IPS DF 6.9 (cell line): ENCODE data around the gene ZNHIT3.

Source experiments
- DNase-seq: peaks from one replicate; pipeline ENCODE4 v3.0.0-alpha.2; 2013; ENCODE audit warnings: low read depth, low spot score
- H3K27ac ChIP-seq: one replicate; pipeline ENCODE4 v1.5.1; 2013; ENCODE audit warnings: low read length, control low read depth
- H3K27me3 ChIP-seq: 2 replicates; pipeline ENCODE4 v1.6.1; 2013; ENCODE audit warnings: mild to moderate bottlenecking, low read length; ENCODE audit not compliant: control insufficient read depth, insufficient read depth
- H3K36me3 ChIP-seq: 2 replicates; pipeline ENCODE4 v1.6.1; 2013; ENCODE audit warnings: low read length; ENCODE audit not compliant: control insufficient read depth, insufficient read depth
- H3K4me1 ChIP-seq: 2 replicates; pipeline ENCODE4 v1.6.1; 2013; ENCODE audit warnings: low read length; ENCODE audit not compliant: control insufficient read depth, insufficient read depth
- H3K4me3 ChIP-seq: 2 replicates; pipeline ENCODE4 v1.5.1; 2013; ENCODE audit warnings: mild to moderate bottlenecking, low read length
- H3K9me3 ChIP-seq: 2 replicates; pipeline ENCODE4 v1.6.1; 2013; ENCODE audit warnings: low read length, inconsistent platforms; ENCODE audit not compliant: control insufficient read depth, insufficient read depth
- WGBS: extraction: QIAGEN DNeasy Blood & Tissue Kit; methylation state at CpG from one replicate; pipeline ENCODE4 v1.1.7; 2013; ENCODE audit warnings: mixed read lengths, missing lambda C conversion rate; ENCODE audit not compliant: insufficient read length, insufficient coverage; 5-methylcytosine and 5-hydroxymethylcytosine counted together

ZNHIT3 gene

GRCh38 chr17:36510636-36511035, 24.2 kb downstream of the ZNHIT3 start:
- Histone ChIP-seq H3K4me3 (no peak overlapping the region), H3K27me3 (no peaks in the 10 kb centered on the region), H3K36me3 (peaks cover 58% of the 10 kb centered on the region), H3K9me3 (no peaks in the 10 kb centered on the region), H3K4me1 (no peaks in the 10 kb centered on the region), H3K27ac (no peak overlapping the region)
- DNase-seq, result no peak
- no CpG with 5 or more reads among the region's 14 CpGs for WGBS

- H3K27ac ChIP-seq, result no peak overlapping the region
- no CpG with 5 or more reads among the region's 6 CpGs for WGBS
- no peak for DNase-seq
- no peaks in the 10 kb centered on the region for H3K27me3 ChIP-seq
- H3K9me3 ChIP-seq, result no peaks in the 10 kb centered on the region
- H3K36me3 ChIP-seq, result peaks cover 52% of the 10 kb centered on the region
- H3K4me1 ChIP-seq, result no peaks in the 10 kb centered on the region
- no peak overlapping the region for H3K4me3 ChIP-seq
Observed at GRCh38 chr17:36511216-36511615, 24.7 kb downstream of the ZNHIT3 start.

- no peaks in the 10 kb centered on the region for H3K4me1 ChIP-seq
- no peak overlapping the region for H3K4me3 ChIP-seq
- whole genome bisulfite sequencing, result no CpG with 5 or more reads among the region's 5 CpGs
- H3K27me3 ChIP-seq, result no peaks in the 10 kb centered on the region
- H3K9me3 ChIP-seq, result no peaks in the 10 kb centered on the region
- H3K27ac ChIP-seq, result no peak overlapping the region
- peaks cover 40% of the 10 kb centered on the region for H3K36me3 ChIP-seq
- no peak for DNase-seq
Observed at GRCh38 chr17:36512641-36513040, 26.2 kb downstream of the ZNHIT3 start.

- no peaks in the 10 kb centered on the region for H3K27me3 ChIP-seq
- H3K4me1 ChIP-seq, result no peaks in the 10 kb centered on the region
- H3K36me3 ChIP-seq, result peaks cover 31% of the 10 kb centered on the region
- H3K9me3 ChIP-seq, result no peaks in the 10 kb centered on the region
- H3K27ac ChIP-seq, result no peak overlapping the region
- H3K4me3 ChIP-seq, result no peak overlapping the region
- no peak for DNase-seq
- no CpG with 5 or more reads among the region's 3 CpGs for WGBS
Observed at GRCh38 chr17:36514856-36515255, 28.4 kb downstream of the ZNHIT3 start.

- Histone ChIP-seq H3K4me3 (no peak overlapping the region), H3K36me3 (peaks cover 22% of the 10 kb centered on the region), H3K9me3 (no peaks in the 10 kb centered on the region), H3K4me1 (no peaks in the 10 kb centered on the region), H3K27ac (no peak overlapping the region), H3K27me3 (no peaks in the 10 kb centered on the region)
- WGBS, result no CpG with 5 or more reads among the region's 4 CpGs
- DNase-seq, result no peak
Observed at GRCh38 chr17:36515837-36516236, 29.4 kb downstream of the ZNHIT3 start.

- Histone ChIP-seq H3K4me3 (no peak overlapping the region), H3K36me3 (peaks cover 31% of the 10 kb centered on the region), H3K27ac (no peak overlapping the region), H3K4me1 (no peaks in the 10 kb centered on the region), H3K27me3 (no peaks in the 10 kb centered on the region), H3K9me3 (no peaks in the 10 kb centered on the region)
- no CpG with 5 or more reads among the region's 2 CpGs for WGBS
- DNase-seq, result no peak
Observed at GRCh38 chr17:36523113-36523512, 36.6 kb downstream of the ZNHIT3 start.

GRCh38 chr17:36524428-36524876, 38.0 kb downstream of the ZNHIT3 start:
- no peak for DNase-seq
- WGBS, result no CpG with 5 or more reads among the region's 4 CpGs

GRCh38 chr17:36525113-36525512, 38.6 kb downstream of the ZNHIT3 start:
- peaks cover 35% of the 10 kb centered on the region for H3K36me3 ChIP-seq

More at GRCh38 chr17:36524428-36524876, 38.0 kb downstream of the ZNHIT3 start:
- H3K27ac ChIP-seq, result no peak overlapping the region
- peaks cover 35% of the 10 kb centered on the region for H3K36me3 ChIP-seq
- H3K4me3 ChIP-seq, result no peak overlapping the region
- H3K9me3 ChIP-seq, result no peaks in the 10 kb centered on the region
- no peaks in the 10 kb centered on the region for H3K27me3 ChIP-seq
- H3K4me1 ChIP-seq, result no peaks in the 10 kb centered on the region

GRCh38 chr17:36525888-36526287, 39.4 kb downstream of the ZNHIT3 start:
- peaks cover 35% of the 10 kb centered on the region for H3K36me3 ChIP-seq
- H3K4me1 ChIP-seq, result no peaks in the 10 kb centered on the region
- no peaks in the 10 kb centered on the region for H3K9me3 ChIP-seq
- DNase-seq, result no peak
- H3K27ac ChIP-seq, result no peak overlapping the region
- no peaks in the 10 kb centered on the region for H3K27me3 ChIP-seq
- no CpG with 5 or more reads among the region's 6 CpGs for WGBS
- H3K4me3 ChIP-seq, result no peak overlapping the region

More at GRCh38 chr17:36525113-36525512, 38.6 kb downstream of the ZNHIT3 start:
- DNase-seq, result no peak
- H3K9me3 ChIP-seq, result no peaks in the 10 kb centered on the region
- H3K4me3 ChIP-seq, result no peak overlapping the region
- H3K4me1 ChIP-seq, result no peaks in the 10 kb centered on the region
- H3K27ac ChIP-seq, result no peak overlapping the region
- no peaks in the 10 kb centered on the region for H3K27me3 ChIP-seq
- no CpG with 5 or more reads among the region's 2 CpGs for WGBS

- no CpG with 5 or more reads among the region's 7 CpGs for WGBS
- Histone ChIP-seq H3K4me1 (no peaks in the 10 kb centered on the region), H3K9me3 (no peaks in the 10 kb centered on the region), H3K4me3 (no peak overlapping the region), H3K36me3 (peaks cover 43% of the 10 kb centered on the region), H3K27ac (no peak overlapping the region), H3K27me3 (no peaks in the 10 kb centered on the region)
- DNase-seq, result no peak
Observed at GRCh38 chr17:36527621-36528250, 41.3 kb downstream of the ZNHIT3 start.

- no peaks in the 10 kb centered on the region for H3K27me3 ChIP-seq
- H3K9me3 ChIP-seq, result no peaks in the 10 kb centered on the region
- H3K36me3 ChIP-seq, result peaks cover 43% of the 10 kb centered on the region
- H3K4me1 ChIP-seq, result no peaks in the 10 kb centered on the region
- H3K27ac ChIP-seq, result no peak overlapping the region
- H3K4me3 ChIP-seq, result no peak overlapping the region
- DNase-seq, result no peak
Observed at GRCh38 chr17:36529121-36529520, 42.6 kb downstream of the ZNHIT3 start.
